Endothelial cell (in vitro differentiated cells): Measurements from ENCODE around the gene TMIE. TPM values are rescaled to one million over a fixed set of nuclear protein-coding genes. Genes with fewer than 3 reads are reported as not detected.
"Not testable (repeated sequence)": the region's sequence is repeated elsewhere in the genome, so short reads cannot be mapped to it uniquely, and the experiment has no call there.

Experiments used
- DNase-seq: peaks from one replicate; pipeline ENCODE4 v3.0.0; 2021; ENCODE audit warnings: low spot score
- H3K27ac Mint-ChIP-seq: one replicate; pipeline ENCODE4 v1.8.0; 2021; ENCODE audit warnings: mixed read lengths, inconsistent platforms; ENCODE audit not compliant: unreplicated experiment
- H3K27me3 Mint-ChIP-seq: one replicate; pipeline ENCODE4 v1.8.0; 2021; ENCODE audit warnings: mild to moderate bottlenecking, moderate library complexity, mixed read lengths, inconsistent platforms; ENCODE audit not compliant: unreplicated experiment
- H3K36me3 Mint-ChIP-seq: one replicate; pipeline ENCODE4 v1.8.0; 2021; ENCODE audit warnings: mild to moderate bottlenecking, low read depth, mixed read lengths, inconsistent platforms; ENCODE audit not compliant: unreplicated experiment
- H3K4me1 Mint-ChIP-seq: one replicate; pipeline ENCODE4 v1.8.0; 2021; ENCODE audit warnings: mild to moderate bottlenecking, mixed read lengths, inconsistent platforms; ENCODE audit not compliant: unreplicated experiment
- H3K4me3 Mint-ChIP-seq: one replicate; pipeline ENCODE4 v1.8.0; 2021; ENCODE audit warnings: mild to moderate bottlenecking, mixed read lengths, inconsistent platforms; ENCODE audit not compliant: unreplicated experiment
- H3K9me3 Mint-ChIP-seq: one replicate; pipeline ENCODE4 v1.8.0; 2021; ENCODE audit warnings: mixed read lengths, inconsistent platforms; ENCODE audit not compliant: unreplicated experiment
- total RNA-seq: library from RNA; stranded (reverse); fragmentation: NEBNext Ultra II Directional; extraction: Animal tissue kit (Norgen Biotek cat#: 25700); gene quantifications from one replicate; pipeline ENCODE4 v1.2.1, GENCODE V29; 2021; ENCODE audit not compliant: unreplicated experiment
- TF ChIP-seq, protein P1 (sequence below): fragments of 200-600 bp; sonication (generic); IDR thresholded peaks from one replicate; pipeline ENCODE4 v1.5.0; 2021; ENCODE audit warnings: antibody characterized with exemption; ENCODE audit not compliant: unreplicated experiment

TMIE gene
- total RNA-seq, 1 donor from 2014 or later = 0.23 TPM

GRCh38 chr3:46734773-46735172 is 33.6 kb downstream of the TMIE start:
- H3K9me3 Mint-ChIP-seq = no peaks in the 10 kb centered on the region
- DNase-seq = no peak
- no peaks in the 10 kb centered on the region for H3K36me3 Mint-ChIP-seq
- H3K4me3 Mint-ChIP-seq = no peak overlapping the region
- no peak overlapping the region for H3K27ac Mint-ChIP-seq
- H3K4me1 Mint-ChIP-seq = no peaks in the 10 kb centered on the region
- TF ChIP-seq, protein P1, sequence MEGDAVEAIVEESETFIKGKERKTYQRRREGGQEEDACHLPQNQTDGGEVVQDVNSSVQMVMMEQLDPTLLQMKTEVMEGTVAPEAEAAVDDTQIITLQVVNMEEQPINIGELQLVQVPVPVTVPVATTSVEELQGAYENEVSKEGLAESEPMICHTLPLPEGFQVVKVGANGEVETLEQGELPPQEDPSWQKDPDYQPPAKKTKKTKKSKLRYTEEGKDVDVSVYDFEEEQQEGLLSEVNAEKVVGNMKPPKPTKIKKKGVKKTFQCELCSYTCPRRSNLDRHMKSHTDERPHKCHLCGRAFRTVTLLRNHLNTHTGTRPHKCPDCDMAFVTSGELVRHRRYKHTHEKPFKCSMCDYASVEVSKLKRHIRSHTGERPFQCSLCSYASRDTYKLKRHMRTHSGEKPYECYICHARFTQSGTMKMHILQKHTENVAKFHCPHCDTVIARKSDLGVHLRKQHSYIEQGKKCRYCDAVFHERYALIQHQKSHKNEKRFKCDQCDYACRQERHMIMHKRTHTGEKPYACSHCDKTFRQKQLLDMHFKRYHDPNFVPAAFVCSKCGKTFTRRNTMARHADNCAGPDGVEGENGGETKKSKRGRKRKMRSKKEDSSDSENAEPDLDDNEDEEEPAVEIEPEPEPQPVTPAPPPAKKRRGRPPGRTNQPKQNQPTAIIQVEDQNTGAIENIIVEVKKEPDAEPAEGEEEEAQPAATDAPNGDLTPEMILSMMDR = no peak
- H3K27me3 Mint-ChIP-seq = no peaks in the 10 kb centered on the region

DNA sequence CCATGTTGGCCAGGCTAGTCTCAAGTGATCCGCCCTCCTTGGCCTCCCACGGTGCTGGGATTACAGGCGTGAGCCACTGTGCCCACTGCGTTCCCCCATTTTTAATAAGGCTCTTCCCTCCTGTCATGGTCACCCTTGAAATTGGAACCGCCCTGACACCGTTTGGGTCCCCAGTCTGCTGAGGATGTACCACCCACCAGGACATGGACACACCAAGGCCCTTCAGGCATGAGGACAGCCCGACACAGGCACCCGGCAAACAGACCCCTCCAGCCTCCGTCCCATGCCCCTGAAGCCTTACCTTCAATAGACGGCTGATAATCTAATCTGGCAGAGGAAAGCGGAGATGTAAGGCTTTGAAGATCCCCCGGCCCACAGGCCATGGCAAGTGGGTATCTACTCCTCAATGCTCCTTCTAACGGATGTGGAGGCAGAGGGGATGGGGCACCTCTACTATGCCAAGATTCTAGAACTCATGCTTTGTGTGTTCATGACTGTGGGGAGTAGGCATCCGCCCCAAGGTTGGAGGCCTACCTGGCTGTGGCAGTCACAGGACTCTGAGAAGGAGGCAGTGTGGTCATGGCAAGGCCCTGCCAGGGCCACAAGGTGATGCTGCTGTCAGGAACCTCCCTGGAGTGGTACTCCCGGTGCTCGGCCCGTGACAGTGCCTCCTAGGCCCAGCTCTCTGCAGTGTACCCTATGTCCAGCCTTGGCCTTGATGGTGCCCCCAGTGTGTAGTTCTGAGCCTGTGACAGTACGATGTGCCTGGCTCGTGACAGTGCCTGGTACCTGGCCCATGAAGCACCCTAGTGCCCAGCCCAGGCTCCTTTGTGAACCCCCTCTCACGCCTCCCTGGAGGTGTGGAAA is 35.0 kb downstream of the TMIE start:
- Mint-ChIP-seq H3K36me3 (no peaks in the 10 kb centered on the region), H3K4me3 (no peak overlapping the region), H3K9me3 (no peaks in the 10 kb centered on the region), H3K27ac (no peak overlapping the region), H3K4me1 (no peaks in the 10 kb centered on the region), H3K27me3 (no peaks in the 10 kb centered on the region)
- TF ChIP-seq, protein P1 = no peak
- no peak for DNase-seq

DNA sequence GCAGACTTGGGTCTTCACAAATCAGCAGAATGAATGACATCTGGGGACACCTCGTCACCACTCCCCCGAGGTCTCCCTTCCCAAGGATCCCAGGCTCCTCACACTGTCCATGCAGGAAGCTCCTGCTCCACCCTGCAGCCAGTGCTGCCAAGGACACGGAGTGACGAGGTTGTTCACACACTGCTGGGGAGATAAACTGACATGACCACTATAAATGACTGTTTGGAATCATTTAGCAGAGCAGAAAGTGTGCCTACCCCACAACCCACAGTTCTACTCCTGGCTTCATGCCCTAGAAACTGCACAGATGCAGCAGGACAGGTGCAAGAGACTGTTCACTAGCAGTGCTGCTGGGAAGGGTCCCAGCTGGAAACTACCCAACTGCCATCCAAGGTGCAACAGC is 36.1 kb downstream of the TMIE start:
- H3K4me3 Mint-ChIP-seq = no peak overlapping the region
- H3K36me3 Mint-ChIP-seq = no peaks in the 10 kb centered on the region
- no peak for DNase-seq
- H3K9me3 Mint-ChIP-seq = no peaks in the 10 kb centered on the region
- H3K27me3 Mint-ChIP-seq = peaks cover 3% of the 10 kb centered on the region
- no peaks in the 10 kb centered on the region for H3K4me1 Mint-ChIP-seq
- TF ChIP-seq, protein P1 = no peak
- no peak overlapping the region for H3K27ac Mint-ChIP-seq

- not testable (repeated sequence) for H3K9me3 Mint-ChIP-seq, H3K4me1 Mint-ChIP-seq, H3K36me3 Mint-ChIP-seq, H3K4me3 Mint-ChIP-seq, DNase-seq, H3K27ac Mint-ChIP-seq, H3K27me3 Mint-ChIP-seq
These were observed 38.4 kb downstream of the TMIE start for GRCh38 chr3:46739565-46739964.

DNA sequence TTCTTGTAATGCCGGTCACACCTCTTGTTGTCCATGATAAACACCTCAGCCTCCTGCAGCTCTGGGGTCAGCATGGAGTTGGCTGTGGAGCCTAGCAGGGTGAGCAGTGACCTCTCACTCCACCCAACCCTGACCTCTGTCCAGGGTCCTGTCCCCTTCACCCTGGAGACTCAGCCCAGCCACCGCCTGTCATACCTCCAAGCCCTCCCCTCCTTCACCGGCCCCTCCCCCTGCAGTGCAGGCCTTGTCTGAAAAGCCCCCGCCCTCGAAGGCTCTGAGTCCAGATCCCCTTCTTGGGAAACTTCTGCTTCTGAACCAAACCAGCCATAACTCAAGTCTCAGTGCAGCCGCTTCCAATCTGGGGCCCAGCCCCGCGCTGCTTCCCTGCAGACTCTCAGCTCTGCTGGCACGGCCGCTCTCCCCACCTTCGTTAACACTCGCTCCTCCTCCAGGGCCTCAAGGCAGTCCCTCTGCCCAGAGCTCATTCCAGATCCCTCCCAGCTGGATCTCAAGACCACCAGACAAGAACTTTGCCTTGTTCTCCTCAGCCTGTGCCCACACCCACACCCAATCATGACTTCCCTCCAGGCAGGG is 41.9 kb downstream of the TMIE start:
- no peak for DNase-seq
- no peak overlapping the region for H3K27ac Mint-ChIP-seq
- peaks cover 3% of the 10 kb centered on the region for H3K27me3 Mint-ChIP-seq
- TF ChIP-seq, protein P1 = no peak
- H3K4me1 Mint-ChIP-seq = no peaks in the 10 kb centered on the region
- no peaks in the 10 kb centered on the region for H3K9me3 Mint-ChIP-seq
- H3K4me3 Mint-ChIP-seq = no peak overlapping the region
- H3K36me3 Mint-ChIP-seq = no peaks in the 10 kb centered on the region
